ENCODE measurements around the gene WHAMM.

- TF ChIP-seq, protein P1, sequence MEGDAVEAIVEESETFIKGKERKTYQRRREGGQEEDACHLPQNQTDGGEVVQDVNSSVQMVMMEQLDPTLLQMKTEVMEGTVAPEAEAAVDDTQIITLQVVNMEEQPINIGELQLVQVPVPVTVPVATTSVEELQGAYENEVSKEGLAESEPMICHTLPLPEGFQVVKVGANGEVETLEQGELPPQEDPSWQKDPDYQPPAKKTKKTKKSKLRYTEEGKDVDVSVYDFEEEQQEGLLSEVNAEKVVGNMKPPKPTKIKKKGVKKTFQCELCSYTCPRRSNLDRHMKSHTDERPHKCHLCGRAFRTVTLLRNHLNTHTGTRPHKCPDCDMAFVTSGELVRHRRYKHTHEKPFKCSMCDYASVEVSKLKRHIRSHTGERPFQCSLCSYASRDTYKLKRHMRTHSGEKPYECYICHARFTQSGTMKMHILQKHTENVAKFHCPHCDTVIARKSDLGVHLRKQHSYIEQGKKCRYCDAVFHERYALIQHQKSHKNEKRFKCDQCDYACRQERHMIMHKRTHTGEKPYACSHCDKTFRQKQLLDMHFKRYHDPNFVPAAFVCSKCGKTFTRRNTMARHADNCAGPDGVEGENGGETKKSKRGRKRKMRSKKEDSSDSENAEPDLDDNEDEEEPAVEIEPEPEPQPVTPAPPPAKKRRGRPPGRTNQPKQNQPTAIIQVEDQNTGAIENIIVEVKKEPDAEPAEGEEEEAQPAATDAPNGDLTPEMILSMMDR (IDR thresholded peaks at IDR 0.05) = no peak
- no peak for TF ChIP-seq POLR2A (IDR thresholded peaks at IDR 0.05)
- no peak for TF ChIP-seq POLR2AphosphoS5 (IDR thresholded peaks at IDR 0.05)
Observed at GRCh38 chr15:82832601-82833361, 23.4 kb downstream of the WHAMM start.

Data from prostate gland (tissue), 2 donors.